ENCODE measurements around the gene C20orf141.

C20orf141 gene

GRCh38 chr20:2859330-2860121 is 44.7 kb downstream of the C20orf141 start:
- no peak for DNase-seq

GRCh38 chr20:2864626-2865025 is 49.8 kb downstream of the C20orf141 start:
- DNase-seq, result no peak

- DNase-seq, result no peak
Measured at GRCh38 chr20:2865101-2865500, 50.3 kb downstream of the C20orf141 start.

Data from activated effector memory CD4-positive, alpha-beta T cell treated with Interleukin-2 at 50 U/mL for 16 hours (primary cell).